Heart left ventricle (tissue), 13 donors: Measurements from ENCODE around the gene ROBO3.

Source experiments
- POLR2A ChIP-seq, 2 donors: fragments of 450-650 bp; IDR thresholded peaks; one replicate each; pipeline ENCODE4 v1.6.1; 2017; ENCODE audit warnings: antibody characterized with exemption in 2 of 2, mild to moderate bottlenecking in 2 of 2, moderate library complexity in 2 of 2
- TF ChIP-seq, protein P1 (sequence below), 12 donors: fragments of 200-600 bp; sonication (generic) in 4 of 12; IDR thresholded peaks; one replicate each; pipeline versions ENCODE4 v1.5.0 to v1.8.0; 2018 to 2022; ENCODE audit warnings: antibody characterized with exemption in 12 of 12, mild to moderate bottlenecking in 5 of 12
- donor health status: ischemic (EF 13 %, LVEDD 7.1; RV severe dilation, severe dysfunction).
- donor health status: DM: no; HTN: yes; CAD: no.
- donor health status: DM: no; HTN: no; CAD: no.
- donor health status: ischemic (EF 25% LVEDD 6.9; RV normal size, moderate dysfunction).
- donor health status: ischemic (EF 25% LVEDD 5.7; RV mildly dilated, moderate dysfunction).
- donor health status: ischemic (EF 35%, LVEDD 5.7; RV mildly dilated, moderate dysfunction).
- donor health status: nonischemic (EF 11% LVEDD 7.7; RV severe dilation, severe dysfunction).
- donor health status: DM: yes; HTN: yes; CAD: no.
- donor health status: PGD.
- donor health status: ischemic (EF 29% LVEDD 5.4; RV normal size, mild dysfunction).
- donor health status: nonischemic (EF 23%, LVEDD 6.1; RV moderate dilation, normal function).

DNA sequence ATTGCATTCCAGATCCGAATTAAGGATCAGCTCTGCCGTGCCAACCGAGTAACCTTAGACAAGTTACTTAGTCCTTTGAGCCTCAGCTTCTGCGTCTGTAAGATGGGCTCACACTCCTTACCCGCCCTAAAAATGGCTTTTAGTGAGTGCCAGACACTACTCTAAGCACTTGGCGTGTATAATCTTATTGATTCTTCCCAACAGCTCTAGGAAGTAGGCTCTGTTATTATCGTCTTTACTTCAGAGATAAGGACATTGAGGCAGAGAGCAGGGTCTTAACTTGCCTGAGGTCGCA, 21.7 kb upstream of the ROBO3 start:
- TF ChIP-seq, protein P1, sequence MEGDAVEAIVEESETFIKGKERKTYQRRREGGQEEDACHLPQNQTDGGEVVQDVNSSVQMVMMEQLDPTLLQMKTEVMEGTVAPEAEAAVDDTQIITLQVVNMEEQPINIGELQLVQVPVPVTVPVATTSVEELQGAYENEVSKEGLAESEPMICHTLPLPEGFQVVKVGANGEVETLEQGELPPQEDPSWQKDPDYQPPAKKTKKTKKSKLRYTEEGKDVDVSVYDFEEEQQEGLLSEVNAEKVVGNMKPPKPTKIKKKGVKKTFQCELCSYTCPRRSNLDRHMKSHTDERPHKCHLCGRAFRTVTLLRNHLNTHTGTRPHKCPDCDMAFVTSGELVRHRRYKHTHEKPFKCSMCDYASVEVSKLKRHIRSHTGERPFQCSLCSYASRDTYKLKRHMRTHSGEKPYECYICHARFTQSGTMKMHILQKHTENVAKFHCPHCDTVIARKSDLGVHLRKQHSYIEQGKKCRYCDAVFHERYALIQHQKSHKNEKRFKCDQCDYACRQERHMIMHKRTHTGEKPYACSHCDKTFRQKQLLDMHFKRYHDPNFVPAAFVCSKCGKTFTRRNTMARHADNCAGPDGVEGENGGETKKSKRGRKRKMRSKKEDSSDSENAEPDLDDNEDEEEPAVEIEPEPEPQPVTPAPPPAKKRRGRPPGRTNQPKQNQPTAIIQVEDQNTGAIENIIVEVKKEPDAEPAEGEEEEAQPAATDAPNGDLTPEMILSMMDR (IDR thresholded peaks at IDR 0.05), result no peak
- no peak for TF ChIP-seq POLR2A (IDR thresholded peaks at IDR 0.05)
